NCI-H82 (cell line): ENCODE results near the gene ALOXE3.

Source experiments
- DNase-seq: peaks from one replicate; lab custom pipeline; 2025; lab: John Stamatoyannopoulos, UW

The ALOXE3 gene

GRCh38 chr17:8153957-8154607 is 35.8 kb upstream of the ALOXE3 start:
- DNase-seq: peak; percentile 99

- DNase-seq: peak; percentile 91
Observed at GRCh38 chr17:8153525-8153956, 35.2 kb upstream of the ALOXE3 start.

GRCh38 chr17:8153031-8153451 is 34.7 kb upstream of the ALOXE3 start:
- DNase-seq: peak; percentile 65

GRCh38 chr17:8152112-8152775 is 33.9 kb upstream of the ALOXE3 start, which contains the start of gene PER1:
TSS of gene PER1 (minus strand) at chr17:8152404. CDS start at chr17:8150706, 1,698 bp downstream.
- DNase-seq: peak; percentile 99

DNA sequence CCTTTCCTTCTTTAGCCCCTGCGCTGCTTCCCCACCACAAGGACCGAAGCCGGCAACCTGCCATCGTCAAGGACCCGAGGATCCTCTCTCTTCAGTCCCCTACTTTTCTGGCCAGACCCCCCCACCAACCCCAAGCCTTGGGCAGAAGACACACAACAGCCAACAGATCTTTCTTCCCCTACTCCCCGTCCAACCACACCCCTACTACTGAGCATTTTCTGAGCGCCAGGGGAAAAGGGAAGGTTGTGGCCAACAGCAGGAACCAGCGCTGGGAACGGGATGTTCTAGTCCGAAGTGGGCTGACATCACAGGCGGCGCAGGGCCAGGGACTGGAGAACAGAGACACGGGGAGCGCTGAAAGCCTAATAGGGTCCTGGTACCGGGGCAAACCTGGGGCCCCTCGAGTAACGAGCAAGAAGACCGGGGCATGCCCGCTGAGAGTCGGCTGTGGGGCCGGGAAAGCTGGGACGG is 33.4 kb upstream of the ALOXE3 start:
- peak; percentile 60 for DNase-seq

DNA sequence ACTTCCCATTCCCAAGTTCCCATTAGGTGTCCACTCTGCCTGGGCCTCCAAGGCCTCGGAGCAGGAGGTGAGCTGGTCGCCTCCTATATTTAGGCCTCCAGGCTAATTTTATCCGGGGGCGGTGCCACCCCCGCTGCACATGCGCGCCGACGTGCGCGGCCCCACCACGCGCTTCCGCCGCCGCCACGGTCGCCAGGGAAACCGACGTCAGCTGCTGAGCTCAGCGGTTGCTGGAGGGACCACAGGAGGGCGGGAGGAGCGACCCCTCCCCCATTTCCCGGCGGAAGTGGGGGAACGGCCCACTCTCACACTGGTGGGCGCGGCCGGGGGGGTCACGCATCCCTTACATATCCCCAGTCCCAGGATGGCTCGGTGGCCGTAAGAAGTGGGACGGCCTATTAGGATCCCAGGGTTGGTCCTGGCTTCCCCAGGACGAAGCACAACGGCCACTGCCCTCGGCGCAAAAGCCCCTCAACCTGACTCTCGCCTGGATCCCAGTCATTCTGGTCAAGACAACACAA is 32.9 kb upstream of the ALOXE3 start:
- DNase-seq: peak; percentile 92

DNA sequence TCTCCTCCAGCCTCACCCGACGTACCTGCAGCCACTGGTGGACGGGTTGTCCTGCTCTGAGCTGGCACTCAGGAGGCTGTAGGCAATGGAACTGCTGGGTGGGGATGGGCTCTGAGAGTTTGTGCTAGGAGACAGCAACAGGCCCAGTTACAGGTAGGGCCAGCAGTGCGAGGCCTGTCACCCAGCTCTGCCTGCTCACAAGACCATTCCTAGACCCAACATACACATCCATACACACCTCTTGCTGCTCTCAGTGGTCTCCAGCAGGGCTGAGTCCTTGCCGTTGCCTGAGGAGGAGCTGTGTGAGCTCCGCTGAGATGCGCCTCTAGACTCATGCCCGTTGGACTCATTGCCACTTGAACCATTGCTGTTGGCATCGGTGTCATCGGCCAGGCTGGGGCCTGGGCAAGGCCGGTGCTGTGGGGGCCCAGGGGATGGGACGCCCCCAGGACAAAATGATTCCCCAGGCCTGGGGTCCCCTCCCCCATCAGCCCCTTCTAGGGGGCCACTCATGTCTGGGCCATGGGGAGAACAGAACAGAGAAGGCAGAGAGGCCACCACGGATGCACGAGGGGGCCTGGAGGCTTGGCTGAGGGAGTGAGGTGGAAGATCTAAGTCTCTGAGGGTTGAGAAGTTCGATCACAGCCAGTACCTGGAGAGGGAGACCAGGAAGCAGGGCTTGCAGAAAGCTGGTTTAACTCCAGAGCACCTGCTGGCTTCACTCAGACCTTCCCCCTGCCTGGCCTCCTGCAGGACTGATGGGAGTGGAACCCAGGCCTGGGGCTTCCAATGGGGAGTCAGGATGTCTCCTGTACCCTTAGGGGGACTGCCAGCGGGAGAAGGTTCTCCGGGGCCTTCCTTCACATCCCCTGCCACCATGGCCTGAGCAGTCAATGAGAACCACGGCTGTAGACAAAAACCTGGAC is 32.1 kb upstream of the ALOXE3 start:
- DNase-seq: no peak

- DNase-seq: no peak
Observed at GRCh38 chr17:8149419-8150193, 31.3 kb upstream of the ALOXE3 start.

GRCh38 chr17:8148560-8148959 is 30.2 kb upstream of the ALOXE3 start:
- no peak for DNase-seq

DNA sequence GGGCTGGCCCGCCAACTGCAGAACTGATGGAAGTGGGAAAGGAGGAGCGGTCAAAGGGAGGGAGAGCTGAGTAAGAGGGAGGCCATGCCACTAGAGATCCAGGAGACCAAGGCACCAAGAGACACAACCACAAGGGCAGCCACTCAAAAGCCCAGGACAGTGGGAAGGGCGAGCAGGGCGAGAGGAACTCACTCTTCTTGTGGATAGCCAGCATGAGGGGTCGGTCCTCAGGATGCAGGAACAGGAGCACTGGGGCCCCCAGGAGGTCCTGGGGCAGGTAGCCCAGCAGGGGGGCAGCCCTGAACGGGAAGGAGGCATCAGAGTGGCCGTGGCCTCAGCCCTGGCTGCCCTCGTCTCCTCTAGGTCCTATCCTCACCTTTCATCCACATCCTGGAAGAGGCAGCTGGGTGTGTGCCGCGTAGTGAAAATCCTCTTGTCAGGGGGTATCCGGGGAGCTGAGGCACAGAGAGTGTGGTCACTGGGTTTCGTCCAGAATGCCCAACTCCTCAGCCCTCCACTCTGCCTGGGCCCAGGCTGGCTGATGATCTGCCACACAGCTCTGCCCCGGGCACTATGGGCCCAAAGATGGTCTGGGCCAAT is 29.6 kb upstream of the ALOXE3 start:
- no peak for DNase-seq

- DNase-seq: no peak
Observed at GRCh38 chr17:8147141-8147804, 29.0 kb upstream of the ALOXE3 start.

GRCh38 chr17:8146381-8147140 is 28.2 kb upstream of the ALOXE3 start:
- no peak for DNase-seq

GRCh38 chr17:8145811-8146210 is 27.5 kb upstream of the ALOXE3 start:
- DNase-seq: no peak

GRCh38 chr17:8144401-8145231 is 26.3 kb upstream of the ALOXE3 start:
- DNase-seq: no peak

DNA sequence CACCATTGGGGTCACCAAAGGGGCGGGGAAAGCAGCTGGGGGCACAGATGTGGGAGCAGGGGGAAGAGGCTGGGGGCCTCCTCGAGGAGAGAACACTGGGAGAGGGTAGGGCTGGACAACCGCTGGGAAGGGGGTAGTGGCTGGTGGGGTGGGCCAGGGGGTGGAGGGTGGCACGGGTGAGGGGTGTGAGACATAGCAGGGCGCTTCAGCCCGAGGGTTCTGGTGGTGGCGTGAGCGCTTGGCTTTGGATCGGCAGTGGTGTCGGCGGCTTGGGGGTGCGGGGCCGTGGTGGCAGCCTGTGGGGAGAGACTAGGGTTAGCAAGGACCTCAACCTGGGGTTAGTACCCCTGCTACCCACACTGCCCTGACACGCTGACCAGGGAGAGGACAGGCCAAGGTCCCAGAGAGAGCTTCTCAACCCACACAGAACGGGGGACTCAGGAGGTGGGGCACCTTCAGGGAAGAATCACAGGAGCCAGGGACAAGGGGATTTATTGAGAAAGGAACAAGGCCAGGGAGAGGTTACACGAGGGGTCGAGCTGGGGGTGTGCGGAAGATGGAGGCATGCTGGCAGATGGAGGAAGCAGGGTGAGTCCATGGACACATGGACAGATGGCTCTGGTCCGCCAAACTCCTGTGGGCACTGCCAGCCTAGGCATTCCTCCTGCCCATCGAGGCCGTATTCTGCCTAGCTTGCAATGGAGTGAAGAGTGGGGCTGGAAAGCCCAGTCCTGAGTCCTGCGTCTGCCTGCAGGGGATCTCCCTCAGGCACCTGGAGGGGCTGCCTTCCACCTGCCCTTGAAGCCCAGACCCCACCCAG is 25.5 kb upstream of the ALOXE3 start:
- no peak for DNase-seq

DNA sequence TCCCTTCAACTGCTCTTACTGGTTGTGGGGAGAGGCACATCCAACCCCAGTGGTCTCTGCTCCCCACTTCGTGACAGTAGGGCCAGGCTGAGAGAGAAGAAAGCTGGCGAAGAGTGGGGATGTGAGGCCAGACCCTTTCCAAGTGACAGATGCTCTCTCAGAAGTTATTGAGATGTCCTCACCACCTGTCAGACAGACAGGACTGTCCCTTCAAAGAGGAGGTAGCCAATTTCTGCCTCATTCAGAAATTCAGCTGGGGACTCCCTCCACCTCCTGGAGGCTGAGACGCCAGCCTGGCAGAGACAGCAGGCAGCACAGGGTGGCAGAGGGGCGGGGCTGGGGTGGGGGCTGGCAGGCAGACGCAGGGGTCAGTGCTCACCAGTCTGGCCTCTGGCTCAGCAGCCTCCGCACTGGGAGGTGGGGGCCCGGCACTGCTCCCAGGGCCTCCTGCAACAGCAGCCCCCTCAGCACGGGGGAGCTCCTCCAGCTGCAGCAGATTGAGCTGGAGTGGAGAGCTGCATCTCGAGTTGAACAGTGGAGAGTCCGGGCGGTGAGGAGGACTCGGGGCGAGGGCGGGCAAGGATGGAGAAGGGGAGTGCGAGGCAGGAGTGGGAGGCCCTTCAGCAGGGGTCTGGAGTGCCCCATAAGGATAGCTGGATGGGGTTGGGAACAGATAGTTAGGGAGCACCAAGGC is 24.7 kb upstream of the ALOXE3 start:
- DNase-seq: no peak

DNA sequence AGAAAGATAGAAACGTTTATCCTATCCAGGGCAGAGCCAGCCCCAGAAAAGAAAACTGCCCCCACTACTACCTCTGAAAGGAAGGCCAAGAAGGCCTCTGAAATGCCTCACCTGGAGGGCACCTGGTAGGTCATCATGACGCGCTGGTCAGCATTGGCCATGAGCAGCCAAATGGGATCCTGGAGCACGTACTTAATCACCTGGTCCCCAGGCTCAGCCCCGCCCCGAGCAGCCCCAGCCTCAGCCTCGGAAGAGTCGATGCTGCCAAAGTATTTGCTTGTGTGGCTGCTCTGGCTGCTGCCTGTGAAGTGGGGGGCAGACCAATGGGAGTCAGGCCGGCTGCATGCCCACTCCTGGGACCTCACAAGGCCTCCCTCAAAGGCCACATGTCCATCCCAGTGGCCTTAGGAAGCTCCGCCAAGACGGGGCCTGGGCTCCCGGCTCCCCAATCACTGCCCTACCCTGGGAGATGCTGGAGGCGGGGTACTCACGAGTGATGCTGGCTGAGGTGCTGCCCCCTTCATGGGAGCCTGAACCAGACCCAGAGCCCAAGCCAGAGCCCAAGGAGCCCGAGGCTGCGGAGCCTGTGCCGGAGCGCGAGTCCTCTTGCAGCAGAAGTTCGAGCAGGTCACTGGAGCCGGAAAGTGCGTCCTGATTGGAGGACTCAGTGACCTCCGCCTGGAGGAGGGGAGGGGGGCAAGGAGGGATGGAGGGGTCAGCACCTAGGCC is 24.0 kb upstream of the ALOXE3 start:
- no peak for DNase-seq
